Peyer's patch (tissue), 4 donors: ENCODE results near the gene CKS1B.

ENCODE experiments used
- POLR2A ChIP-seq, 2 donors: fragments of 450-650 bp; IDR thresholded peaks; one replicate each; pipeline ENCODE4 v1.5.1; 2017; ENCODE audit warnings: antibody characterized with exemption in 2 of 2, mild to moderate bottlenecking in 2 of 2, moderate library complexity in 2 of 2
- TF ChIP-seq, protein P1 (sequence below), 6 experiments: fragments of 450-650 bp in 4 of 6; fragments of 200-600 bp in 2 of 6; sonication (generic) in 1 of 6; IDR thresholded peaks; one replicate each; pipeline ENCODE4 v1.5.1; 2017 to 2019; ENCODE audit warnings: antibody characterized with exemption in 6 of 6, mild to moderate bottlenecking in 3 of 6, moderate library complexity in 1 of 6

DNA sequence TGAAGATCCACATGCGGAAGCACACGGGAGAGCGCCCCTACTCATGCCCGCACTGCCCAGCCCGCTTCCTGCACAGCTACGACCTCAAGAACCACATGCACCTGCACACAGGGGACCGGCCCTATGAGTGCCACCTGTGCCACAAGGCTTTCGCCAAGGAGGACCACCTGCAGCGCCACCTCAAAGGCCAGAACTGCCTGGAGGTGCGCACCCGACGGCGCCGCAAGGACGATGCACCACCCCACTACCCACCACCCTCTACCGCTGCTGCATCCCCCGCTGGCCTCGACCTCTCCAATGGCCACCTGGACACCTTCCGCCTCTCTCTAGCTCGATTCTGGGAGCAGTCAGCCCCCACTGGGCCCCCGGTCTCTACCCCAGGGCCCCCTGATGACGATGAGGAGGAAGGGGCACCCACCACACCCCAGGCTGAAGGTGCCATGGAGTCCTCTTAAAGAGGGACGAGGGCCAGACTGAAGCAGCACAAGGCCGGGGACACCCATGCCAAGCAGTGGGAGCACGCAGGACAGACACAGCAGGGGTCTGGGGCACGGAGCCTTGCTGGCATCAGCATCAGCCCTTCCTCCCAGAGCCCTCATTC is 41.9 kb downstream of the CKS1B start:
- no peak for TF ChIP-seq POLR2A (IDR thresholded peaks at IDR 0.05)
- TF ChIP-seq, protein P1, sequence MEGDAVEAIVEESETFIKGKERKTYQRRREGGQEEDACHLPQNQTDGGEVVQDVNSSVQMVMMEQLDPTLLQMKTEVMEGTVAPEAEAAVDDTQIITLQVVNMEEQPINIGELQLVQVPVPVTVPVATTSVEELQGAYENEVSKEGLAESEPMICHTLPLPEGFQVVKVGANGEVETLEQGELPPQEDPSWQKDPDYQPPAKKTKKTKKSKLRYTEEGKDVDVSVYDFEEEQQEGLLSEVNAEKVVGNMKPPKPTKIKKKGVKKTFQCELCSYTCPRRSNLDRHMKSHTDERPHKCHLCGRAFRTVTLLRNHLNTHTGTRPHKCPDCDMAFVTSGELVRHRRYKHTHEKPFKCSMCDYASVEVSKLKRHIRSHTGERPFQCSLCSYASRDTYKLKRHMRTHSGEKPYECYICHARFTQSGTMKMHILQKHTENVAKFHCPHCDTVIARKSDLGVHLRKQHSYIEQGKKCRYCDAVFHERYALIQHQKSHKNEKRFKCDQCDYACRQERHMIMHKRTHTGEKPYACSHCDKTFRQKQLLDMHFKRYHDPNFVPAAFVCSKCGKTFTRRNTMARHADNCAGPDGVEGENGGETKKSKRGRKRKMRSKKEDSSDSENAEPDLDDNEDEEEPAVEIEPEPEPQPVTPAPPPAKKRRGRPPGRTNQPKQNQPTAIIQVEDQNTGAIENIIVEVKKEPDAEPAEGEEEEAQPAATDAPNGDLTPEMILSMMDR (IDR thresholded peaks at IDR 0.05) = no peak
